HL-60 (cell line): ENCODE data around the gene TBC1D22A.

Experiments
- GABPA ChIP-seq: IDR thresholded peaks from 2 replicates; pipeline ENCODE4 v1.6.1; 2012; ENCODE audit warnings: low read depth
- POLR2AphosphoS5 ChIP-seq: IDR thresholded peaks from 2 replicates; pipeline ENCODE4 v1.6.1; 2012; ENCODE audit warnings: low read depth
- TF ChIP-seq, protein P1 (sequence below): IDR thresholded peaks from one replicate; pipeline ENCODE4 v1.5.1; 2011; ENCODE audit warnings: low read length, control low read depth, inconsistent platforms; ENCODE audit not compliant: insufficient read depth

DNA sequence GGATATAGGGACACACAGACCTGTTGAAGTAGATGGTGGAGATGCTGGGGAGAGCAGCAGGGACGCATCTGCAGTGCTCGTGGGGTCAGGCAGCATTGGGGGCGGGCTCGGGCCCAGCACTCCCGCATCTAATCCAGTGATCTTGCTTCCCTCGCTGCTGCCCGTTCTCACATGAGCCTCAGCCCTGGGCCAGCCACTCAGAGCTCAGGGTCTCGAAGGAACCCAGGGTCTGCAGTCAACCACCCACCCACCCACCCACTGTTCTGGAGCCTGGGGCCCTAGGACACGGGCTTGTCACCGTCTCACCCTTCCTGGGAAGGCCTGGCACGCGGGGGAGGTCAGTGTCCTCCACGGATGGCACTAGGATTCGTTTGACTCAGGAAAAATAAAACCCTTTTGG lies 406.0 kb downstream of the TBC1D22A start:
- TF ChIP-seq, protein P1, sequence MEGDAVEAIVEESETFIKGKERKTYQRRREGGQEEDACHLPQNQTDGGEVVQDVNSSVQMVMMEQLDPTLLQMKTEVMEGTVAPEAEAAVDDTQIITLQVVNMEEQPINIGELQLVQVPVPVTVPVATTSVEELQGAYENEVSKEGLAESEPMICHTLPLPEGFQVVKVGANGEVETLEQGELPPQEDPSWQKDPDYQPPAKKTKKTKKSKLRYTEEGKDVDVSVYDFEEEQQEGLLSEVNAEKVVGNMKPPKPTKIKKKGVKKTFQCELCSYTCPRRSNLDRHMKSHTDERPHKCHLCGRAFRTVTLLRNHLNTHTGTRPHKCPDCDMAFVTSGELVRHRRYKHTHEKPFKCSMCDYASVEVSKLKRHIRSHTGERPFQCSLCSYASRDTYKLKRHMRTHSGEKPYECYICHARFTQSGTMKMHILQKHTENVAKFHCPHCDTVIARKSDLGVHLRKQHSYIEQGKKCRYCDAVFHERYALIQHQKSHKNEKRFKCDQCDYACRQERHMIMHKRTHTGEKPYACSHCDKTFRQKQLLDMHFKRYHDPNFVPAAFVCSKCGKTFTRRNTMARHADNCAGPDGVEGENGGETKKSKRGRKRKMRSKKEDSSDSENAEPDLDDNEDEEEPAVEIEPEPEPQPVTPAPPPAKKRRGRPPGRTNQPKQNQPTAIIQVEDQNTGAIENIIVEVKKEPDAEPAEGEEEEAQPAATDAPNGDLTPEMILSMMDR, result no peak
- TF ChIP-seq POLR2AphosphoS5, result no peak
- no peak for TF ChIP-seq GABPA
